H9 (cell line): ENCODE data around the gene LAMC1. TPM values are rescaled to one million over a fixed set of nuclear protein-coding genes. Genes with fewer than 3 reads are reported as not detected.

Experiments
- DNase-seq: peaks from one replicate; pipeline ENCODE4 v3.0.0-alpha.2; 2017
- H2AFZ ChIP-seq: one replicate; pipeline ENCODE4 v1.6.1; 2013; ENCODE audit warnings: mild to moderate bottlenecking, low read length, control low read depth, moderate library complexity
- H2AK5ac ChIP-seq: 2 replicates; pipeline ENCODE4 v1.6.1; 2013; ENCODE audit warnings: low read length, control low read depth, mixed read lengths; ENCODE audit not compliant: insufficient read length
- H2BK120ac ChIP-seq: one replicate; pipeline ENCODE4 v1.6.1; 2013; ENCODE audit warnings: low read depth, mild to moderate bottlenecking, low read length, control low read depth, inconsistent platforms; ENCODE audit not compliant: poor library complexity, severe bottlenecking
- H2BK12ac ChIP-seq: 2 replicates; pipeline ENCODE4 v1.6.1; 2013; ENCODE audit warnings: low read length, control low read depth, mixed read lengths, low read depth; ENCODE audit not compliant: insufficient read length
- H2BK15ac ChIP-seq: 2 replicates; pipeline ENCODE4 v1.6.1; 2013; ENCODE audit warnings: low read depth, low read length, control low read depth
- H2BK20ac ChIP-seq: one replicate; pipeline ENCODE4 v1.6.1; 2013; ENCODE audit warnings: low read depth, mild to moderate bottlenecking, low read length, control low read depth, inconsistent platforms; ENCODE audit not compliant: poor library complexity, severe bottlenecking
- H2BK5ac ChIP-seq: 2 replicates; pipeline ENCODE4 v1.6.1; 2013; ENCODE audit warnings: low read length, control low read depth, mixed read lengths; ENCODE audit not compliant: insufficient read length
- H3K14ac ChIP-seq: 2 replicates; pipeline ENCODE4 v1.6.1; 2013; ENCODE audit warnings: low read length, control low read depth; ENCODE audit not compliant: insufficient read depth
- H3K18ac ChIP-seq: 2 replicates; pipeline ENCODE4 v1.6.1; 2013; ENCODE audit warnings: low read depth, mild to moderate bottlenecking, mixed read lengths, low read length, control low read depth; ENCODE audit not compliant: insufficient read length
- H3K23ac ChIP-seq: 2 replicates; pipeline ENCODE4 v1.6.1; 2013; ENCODE audit warnings: low read length, control low read depth, mixed read lengths, low read depth; ENCODE audit not compliant: insufficient read length
- H3K23me2 ChIP-seq: 2 replicates; pipeline ENCODE4 v1.6.1; 2013; ENCODE audit warnings: low read depth, mild to moderate bottlenecking, mixed read lengths, low read length, control low read depth; ENCODE audit not compliant: insufficient read length, poor library complexity, severe bottlenecking
- H3K27ac ChIP-seq: 2 replicates; pipeline ENCODE4 v1.5.1; 2013; ENCODE audit warnings: low read length, control low read depth, mixed read lengths, low read depth; ENCODE audit not compliant: insufficient read length
- H3K27me3 ChIP-seq: 2 replicates; pipeline ENCODE4 v1.6.1; 2013; ENCODE audit warnings: low read length, control low read depth, inconsistent platforms; ENCODE audit not compliant: insufficient read depth
- H3K4ac ChIP-seq: 2 replicates; pipeline ENCODE4 v1.6.1; 2013; ENCODE audit warnings: low read depth, mild to moderate bottlenecking, control low read depth, inconsistent platforms, low read length, moderate library complexity
- H3K4me1 ChIP-seq: 2 replicates; pipeline ENCODE4 v1.6.1; 2013; ENCODE audit warnings: low read length, control low read depth, inconsistent platforms; ENCODE audit not compliant: insufficient read depth
- H3K4me2 ChIP-seq: 2 replicates; pipeline ENCODE4 v1.6.1; 2013; ENCODE audit warnings: low read length, control low read depth, mixed read lengths; ENCODE audit not compliant: insufficient read length, insufficient read depth
- H3K56ac ChIP-seq: 2 replicates; pipeline ENCODE4 v1.6.1; 2013; ENCODE audit warnings: low read depth, mild to moderate bottlenecking, mixed read lengths, low read length, control low read depth; ENCODE audit not compliant: insufficient read length
- H3K79me1 ChIP-seq: 2 replicates; pipeline ENCODE4 v1.6.1; 2013; ENCODE audit warnings: low read depth, mild to moderate bottlenecking, moderate library complexity, low read length, control low read depth, inconsistent platforms; ENCODE audit not compliant: insufficient read depth, poor library complexity, severe bottlenecking
- H3K79me2 ChIP-seq: 2 replicates; pipeline ENCODE4 v1.6.1; 2013; ENCODE audit warnings: low read length, control low read depth, inconsistent platforms; ENCODE audit not compliant: insufficient read depth
- H3K9ac ChIP-seq: 2 replicates; pipeline ENCODE4 v1.6.1; 2013; ENCODE audit warnings: low read length, control low read depth, mixed read lengths; ENCODE audit not compliant: insufficient read length; ENCODE audit errors: extremely low read depth
- H3K9me3 ChIP-seq: one replicate; pipeline ENCODE4 v1.6.1; 2013; ENCODE audit warnings: low read depth, low read length, inconsistent platforms; ENCODE audit not compliant: control insufficient read depth
- H3T11ph ChIP-seq: one replicate; pipeline ENCODE4 v1.6.1; 2013; ENCODE audit warnings: mild to moderate bottlenecking, low read length, control low read depth, inconsistent platforms
- H4K20me1 ChIP-seq: one replicate; pipeline ENCODE4 v1.6.1; 2013; ENCODE audit not compliant: control insufficient read depth, insufficient read length, insufficient read depth
- H4K5ac ChIP-seq: 2 replicates; pipeline ENCODE4 v1.6.1; 2013; ENCODE audit warnings: low read depth, mild to moderate bottlenecking, mixed read lengths, low read length, control low read depth; ENCODE audit not compliant: insufficient read length
- H4K8ac ChIP-seq: replicated peaks from 2 replicates; pipeline ENCODE4 v1.6.1; 2013; ENCODE audit warnings: low read length, control low read depth, mixed read lengths, low read depth; ENCODE audit not compliant: insufficient read length
- H4K91ac ChIP-seq: 2 replicates; pipeline ENCODE4 v1.6.1; 2013; ENCODE audit warnings: low read depth, mild to moderate bottlenecking, moderate library complexity, mixed read lengths, low read length, control low read depth; ENCODE audit not compliant: insufficient read length
- H3K27ac Mint-ChIP-seq, 3 experiments: 2 replicates in 2 of 3; 3 replicates in 1 of 3; pipeline ENCODE4 v1.8.0; 2020 to 2021; ENCODE audit warnings: mixed read lengths in 3 of 3, mild to moderate bottlenecking in 1 of 3, moderate library complexity in 1 of 3
- H3K27me3 Mint-ChIP-seq: 2 replicates; pipeline ENCODE4 v1.8.0; 2021; ENCODE audit warnings: low read depth, mild to moderate bottlenecking, moderate library complexity, mixed read lengths
- H3K36me3 Mint-ChIP-seq, 3 experiments: 2 replicates in 2 of 3; 3 replicates in 1 of 3; pipeline ENCODE4 v1.8.0; 2020 to 2021; ENCODE audit warnings: low read depth in 3 of 3, mixed read lengths in 3 of 3; ENCODE audit not compliant: insufficient read depth in 1 of 3
- H3K4me1 Mint-ChIP-seq, 2 experiments: 2 replicates each; pipeline ENCODE4 v1.8.0; 2020; ENCODE audit warnings: mixed read lengths in 2 of 2
- H3K4me3 Mint-ChIP-seq, 2 experiments: 2 replicates in 1 of 2; 3 replicates in 1 of 2; pipeline ENCODE4 v1.8.0; 2020 to 2021; ENCODE audit warnings: mild to moderate bottlenecking in 2 of 2, mixed read lengths in 2 of 2, moderate library complexity in 1 of 2
- H3K9me3 Mint-ChIP-seq, 2 experiments: 2 replicates in 1 of 2; 3 replicates in 1 of 2; pipeline ENCODE4 v1.8.0; 2020; ENCODE audit warnings: mild to moderate bottlenecking in 2 of 2, mixed read lengths in 2 of 2, moderate library complexity in 1 of 2
- CTCF ChIP-seq: fragments of 200-600 bp; sonication (generic); conservative IDR thresholded peaks from 3 replicates; pipeline ENCODE4 v1.8.0; 2021; ENCODE audit warnings: antibody characterized with exemption, mild to moderate bottlenecking
- WGBS: extraction: QIAGEN DNeasy Blood & Tissue Kit; methylation state at CpG from one replicate; pipeline ENCODE4 v1.1.7; 2013; ENCODE audit warnings: missing lambda C conversion rate, low lambda C conversion rate, mixed read lengths; ENCODE audit not compliant: insufficient read length; ENCODE audit errors: extremely low coverage; 5-methylcytosine and 5-hydroxymethylcytosine counted together
- total RNA-seq: library from RNA; stranded (reverse); gene quantifications from 2 replicates; pipeline ENCODE4 v1.2.1, GENCODE V29; 2021

Gene LAMC1
- total RNA-seq, 1 experiment from 2014 or later = 96.2 TPM

GRCh38 chr1:183097438-183098051 is 74.3 kb downstream of the LAMC1 start:
- DNase-seq = no peak

More at GRCh38 chr1:183097438-183098051, 74.3 kb downstream of the LAMC1 start:
- H3K9ac ChIP-seq = no peak overlapping the region
- TF ChIP-seq CTCF = no peak
- no peaks in the 10 kb centered on the region for H3K79me1 ChIP-seq
- H2BK15ac ChIP-seq = no peak overlapping the region
- peaks cover 20 to 33% of the 10 kb centered on the region in 2 experiments for H3K4me1 Mint-ChIP-seq
- H3T11ph ChIP-seq = no peak overlapping the region
- no peaks in the 10 kb centered on the region for H3K9me3 ChIP-seq
- H3K4me2 ChIP-seq = no peak overlapping the region
- H2BK12ac ChIP-seq = no peak overlapping the region
- no peak overlapping the region for H2BK20ac ChIP-seq
- H2AK5ac ChIP-seq = no peak overlapping the region
- WGBS = no CpG with 5 or more reads among the region's 3 CpGs
- H3K23ac ChIP-seq = no peak overlapping the region
- no peak overlapping the region for H2BK5ac ChIP-seq
- H3K4me1 ChIP-seq = peaks cover 24% of the 10 kb centered on the region
- no peaks in the 10 kb centered on the region for H3K27me3 Mint-ChIP-seq
- H3K79me2 ChIP-seq = peaks cover 2% of the 10 kb centered on the region; the same call in 1 of the 2 replicates
- H3K27me3 ChIP-seq = no peaks in the 10 kb centered on the region
- H3K23me2 ChIP-seq = no peaks in the 10 kb centered on the region
- H3K4ac ChIP-seq = no peak overlapping the region; the same call in 1 of the 2 replicates
- no peak overlapping the region for H3K56ac ChIP-seq
- no peak overlapping the region for H4K91ac ChIP-seq
- H3K9me3 Mint-ChIP-seq = no peaks in the 10 kb centered on the region
- H3K27ac ChIP-seq = peak overlapping the region; percentile 55
- H3K27ac Mint-ChIP-seq = no peak overlapping the region; a peak in 1 of 7 replicates
- H3K36me3 Mint-ChIP-seq = no peaks in the 10 kb centered on the region
- H4K20me1 ChIP-seq = no peaks in the 10 kb centered on the region
- no peak overlapping the region for H3K18ac ChIP-seq
- H4K5ac ChIP-seq = no peak overlapping the region
- no peak overlapping the region for H2BK120ac ChIP-seq
- no peak overlapping the region for H4K8ac ChIP-seq
- no peak overlapping the region for H2AFZ ChIP-seq
- no peak overlapping the region for H3K4me3 Mint-ChIP-seq
- H3K14ac ChIP-seq = peak overlapping the region; percentile 39; the same call in 1 of the 2 replicates
